Measurements from ENCODE around the gene TOP2A.

Gene TOP2A

GRCh38 chr17:40338941-40339649, 78.6 kb downstream of the TOP2A start:
- DNase-seq (ENCODE audit: low read depth in 1 of 2, low spot score in 1 of 2): no peak
- in situ Hi-C loops (cut with HindIII; ENCODE audit: low pct_unique_long_range_greater_than_20kb, low sequenced_read_pairs): no loop called here
- no peak for TF ChIP-seq JUND (IDR thresholded peaks at IDR 0.05; ENCODE audit: low read depth)
